ENCODE measurements around the gene MLPH.

The MLPH gene

GRCh38 chr2:237503201-237503600 is 16.1 kb downstream of the MLPH start:
- 95% methylated on average over 16 of the region's 16 CpGs for WGBS
- Histone ChIP-seq H3K4me1 (ENCODE audit: insufficient read depth, low read length) (peaks cover 5% of the 10 kb centered on the region; the same call in 1 of the 2 replicates), H3K9me3 (ENCODE audit: insufficient read depth, low read depth, low read length) (no peaks in the 10 kb centered on the region), H3K4me3 (ENCODE audit: low read length) (no peak overlapping the region), H3K36me3 (ENCODE audit: insufficient read depth, low read length) (no peaks in the 10 kb centered on the region), H3K9ac (ENCODE audit: low read depth, low read length) (no peak overlapping the region), H3K27ac (ENCODE audit: low read depth, low read length) (no peak overlapping the region), H3K27me3 (ENCODE audit: insufficient read depth, low read length) (no peaks in the 10 kb centered on the region)

- Histone ChIP-seq H3K36me3 (ENCODE audit: insufficient read depth, low read length) (no peaks in the 10 kb centered on the region), H3K27ac (ENCODE audit: low read depth, low read length) (no peak overlapping the region), H3K27me3 (ENCODE audit: insufficient read depth, low read length) (no peaks in the 10 kb centered on the region), H3K9ac (ENCODE audit: low read depth, low read length) (no peak overlapping the region), H3K4me3 (ENCODE audit: low read length) (no peak overlapping the region), H3K4me1 (ENCODE audit: insufficient read depth, low read length) (peaks cover 5% of the 10 kb centered on the region; the same call in 1 of the 2 replicates), H3K9me3 (ENCODE audit: insufficient read depth, low read depth, low read length) (no peaks in the 10 kb centered on the region)
- WGBS, result 93% methylated on average over 15 of the region's 15 CpGs
These were observed 18.3 kb downstream of the MLPH start for GRCh38 chr2:237505188-237505939.

DNA sequence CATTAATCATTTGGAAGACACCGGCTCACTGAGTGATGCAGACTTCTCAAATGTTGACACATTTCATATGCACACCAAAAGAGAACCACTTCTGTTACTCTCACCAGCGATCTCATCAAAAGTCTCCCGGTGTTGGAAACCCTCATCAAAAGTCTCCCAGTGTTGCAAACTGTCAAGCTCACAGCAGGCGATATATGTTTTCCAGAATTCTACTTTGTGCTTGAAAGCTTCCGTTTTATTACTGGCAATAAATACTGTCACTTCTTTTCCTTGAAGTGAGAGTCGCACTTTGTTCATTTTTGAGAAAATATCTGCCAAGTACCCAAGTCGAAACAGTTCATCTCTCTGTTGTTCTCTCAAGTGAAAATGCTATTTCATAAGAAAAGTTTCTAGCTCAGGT is 20.5 kb downstream of the MLPH start:
- no peaks in the 10 kb centered on the region for H3K4me1 ChIP-seq (ENCODE audit: insufficient read depth, low read length)
- no peak overlapping the region for H3K27ac ChIP-seq (ENCODE audit: low read depth, low read length)

DNA sequence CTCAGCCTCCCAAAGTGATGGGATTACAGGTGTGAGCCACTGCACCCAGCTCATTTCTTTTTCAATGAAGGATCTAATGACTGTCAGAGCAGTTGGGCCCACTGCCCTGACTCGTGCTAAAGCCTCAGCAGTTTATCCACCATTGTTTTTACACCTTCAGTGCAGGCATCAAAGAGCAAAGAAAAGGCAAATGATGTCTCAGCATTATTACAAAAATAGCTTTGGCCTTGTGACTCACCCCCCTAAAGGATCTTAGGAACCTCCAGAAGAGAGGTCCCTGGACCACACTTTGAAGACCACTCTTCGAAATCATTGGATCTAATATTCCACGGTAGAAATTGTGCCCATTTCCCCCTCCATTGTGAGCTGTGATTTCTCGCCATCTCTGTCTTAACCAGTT is 21.3 kb downstream of the MLPH start:
- Histone ChIP-seq H3K9ac (ENCODE audit: low read depth, low read length) (no peak overlapping the region), H3K27ac (ENCODE audit: low read depth, low read length) (no peak overlapping the region), H3K9me3 (ENCODE audit: insufficient read depth, low read depth, low read length) (no peaks in the 10 kb centered on the region), H3K4me1 (ENCODE audit: insufficient read depth, low read length) (peaks cover 4% of the 10 kb centered on the region; the same call in 1 of the 2 replicates), H3K4me3 (ENCODE audit: low read length) (no peak overlapping the region), H3K27me3 (ENCODE audit: insufficient read depth, low read length) (no peaks in the 10 kb centered on the region), H3K36me3 (ENCODE audit: insufficient read depth, low read length) (no peaks in the 10 kb centered on the region)
- 89% methylated on average over 4 of the region's 4 CpGs for WGBS

More for the DNA sequence above, 20.5 kb downstream of the MLPH start:
- H3K9ac ChIP-seq (ENCODE audit: low read depth, low read length), result no peak overlapping the region
- WGBS, result 92% methylated on average over 7 of the region's 7 CpGs
- H3K36me3 ChIP-seq (ENCODE audit: insufficient read depth, low read length), result no peaks in the 10 kb centered on the region
- H3K9me3 ChIP-seq (ENCODE audit: insufficient read depth, low read depth, low read length), result no peaks in the 10 kb centered on the region
- H3K4me3 ChIP-seq (ENCODE audit: low read length), result no peak overlapping the region
- no peaks in the 10 kb centered on the region for H3K27me3 ChIP-seq (ENCODE audit: insufficient read depth, low read length)

GRCh38 chr2:237509151-237509550 is 22.1 kb downstream of the MLPH start:
- H3K27me3 ChIP-seq (ENCODE audit: insufficient read depth, low read length), result no peaks in the 10 kb centered on the region
- H3K9ac ChIP-seq (ENCODE audit: low read depth, low read length), result no peak overlapping the region
- H3K27ac ChIP-seq (ENCODE audit: low read depth, low read length), result no peak overlapping the region
- 81% methylated on average over 2 of the region's 2 CpGs for WGBS
- H3K4me1 ChIP-seq (ENCODE audit: insufficient read depth, low read length), result peaks cover 4% of the 10 kb centered on the region; the same call in 1 of the 2 replicates
- no peaks in the 10 kb centered on the region for H3K36me3 ChIP-seq (ENCODE audit: insufficient read depth, low read length)
- no peaks in the 10 kb centered on the region for H3K9me3 ChIP-seq (ENCODE audit: insufficient read depth, low read depth, low read length)
- no peak overlapping the region for H3K4me3 ChIP-seq (ENCODE audit: low read length)

DNA sequence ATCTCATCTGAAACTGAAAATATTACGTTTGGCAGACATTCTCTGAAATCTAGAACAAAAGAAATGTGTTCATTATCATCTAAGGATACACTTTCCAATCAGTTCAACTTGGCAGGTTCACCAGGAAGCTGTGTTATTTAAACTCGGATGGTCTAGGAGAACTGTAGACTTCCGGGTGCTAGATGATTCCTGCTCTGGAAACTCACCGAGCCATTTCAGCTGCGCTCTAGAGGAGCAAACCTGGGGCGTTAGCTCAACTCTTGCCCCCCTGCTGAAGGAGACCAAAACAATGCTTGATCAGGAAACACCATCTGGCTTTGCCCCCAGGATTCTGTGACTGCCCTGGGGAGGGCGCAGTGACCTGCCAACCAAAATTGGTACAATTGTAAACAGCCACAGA is 22.9 kb downstream of the MLPH start:
- no peaks in the 10 kb centered on the region for H3K27me3 ChIP-seq (ENCODE audit: insufficient read depth, low read length)
- no peaks in the 10 kb centered on the region for H3K9me3 ChIP-seq (ENCODE audit: insufficient read depth, low read depth, low read length)
- peaks cover 4% of the 10 kb centered on the region; the same call in 1 of the 2 replicates for H3K4me1 ChIP-seq (ENCODE audit: insufficient read depth, low read length)
- 90% methylated on average over 7 of the region's 7 CpGs for WGBS
- no peak overlapping the region for H3K27ac ChIP-seq (ENCODE audit: low read depth, low read length)
- no peaks in the 10 kb centered on the region for H3K36me3 ChIP-seq (ENCODE audit: insufficient read depth, low read length)
- H3K4me3 ChIP-seq (ENCODE audit: low read length), result no peak overlapping the region
- H3K9ac ChIP-seq (ENCODE audit: low read depth, low read length), result no peak overlapping the region

DNA sequence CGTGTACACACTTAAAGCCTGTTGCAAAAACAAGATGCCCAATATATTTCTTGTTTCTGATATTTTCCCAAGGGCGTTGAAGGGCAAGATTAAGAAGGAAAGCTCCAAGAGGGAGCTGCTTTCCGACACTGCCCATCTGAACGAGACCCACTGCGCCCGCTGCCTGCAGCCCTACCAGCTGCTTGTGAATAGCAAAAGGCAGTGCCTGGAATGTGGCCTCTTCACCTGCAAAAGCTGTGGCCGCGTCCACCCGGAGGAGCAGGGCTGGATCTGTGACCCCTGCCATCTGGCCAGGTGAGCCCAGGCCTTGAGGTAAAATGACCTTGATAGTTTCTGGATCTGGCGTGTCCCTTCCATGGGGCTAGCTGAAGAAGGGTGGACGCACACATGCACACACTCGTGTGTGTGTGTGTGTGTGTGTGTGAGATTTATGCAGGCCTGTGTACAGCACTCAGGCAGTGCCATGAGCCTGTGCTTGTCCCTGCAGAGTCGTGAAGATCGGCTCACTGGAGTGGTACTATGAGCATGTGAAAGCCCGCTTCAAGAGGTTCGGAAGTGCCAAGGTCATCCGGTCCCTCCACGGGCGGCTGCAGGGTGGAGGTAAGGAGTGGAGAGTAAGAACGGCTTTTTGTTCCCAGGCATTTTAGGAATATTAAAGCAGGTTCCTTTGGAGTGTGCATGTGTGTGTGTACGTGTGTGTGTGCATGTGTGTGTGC is 23.6 kb downstream of the MLPH start:
- H3K27me3 ChIP-seq (ENCODE audit: insufficient read depth, low read length), result no peaks in the 10 kb centered on the region
- no peak overlapping the region for H3K4me3 ChIP-seq (ENCODE audit: low read length)
- WGBS, result 93% methylated on average over 21 of the region's 21 CpGs
- no peaks in the 10 kb centered on the region for H3K9me3 ChIP-seq (ENCODE audit: insufficient read depth, low read depth, low read length)
- H3K9ac ChIP-seq (ENCODE audit: low read depth, low read length), result no peak overlapping the region
- peaks cover 4% of the 10 kb centered on the region; the same call in 1 of the 2 replicates for H3K4me1 ChIP-seq (ENCODE audit: insufficient read depth, low read length)
- H3K27ac ChIP-seq (ENCODE audit: low read depth, low read length), result no peak overlapping the region
- H3K36me3 ChIP-seq (ENCODE audit: insufficient read depth, low read length), result no peaks in the 10 kb centered on the region

DNA sequence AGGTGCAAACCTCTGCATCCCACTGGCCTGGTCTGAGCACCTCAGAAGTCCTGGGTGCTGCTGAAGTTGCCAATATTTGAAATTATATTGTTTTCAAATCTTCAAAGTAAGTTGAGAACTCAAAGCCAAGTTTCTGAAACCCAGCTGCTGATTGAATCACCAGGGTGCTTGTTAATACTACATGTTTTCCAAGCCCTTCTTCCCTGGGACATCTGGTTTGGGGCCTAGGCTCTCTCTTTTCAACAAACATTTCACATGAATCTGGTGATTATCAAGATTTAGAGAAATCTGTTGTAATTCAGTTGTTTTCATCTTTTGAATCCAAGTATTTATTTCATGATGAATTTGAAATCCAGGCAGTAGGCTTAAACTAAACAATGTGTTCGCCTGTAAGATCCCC is 24.4 kb downstream of the MLPH start:
- Histone ChIP-seq H3K9ac (ENCODE audit: low read depth, low read length) (no peak overlapping the region), H3K4me1 (ENCODE audit: insufficient read depth, low read length) (peaks cover 4% of the 10 kb centered on the region; the same call in 1 of the 2 replicates), H3K27ac (ENCODE audit: low read depth, low read length) (no peak overlapping the region), H3K27me3 (ENCODE audit: insufficient read depth, low read length) (no peaks in the 10 kb centered on the region), H3K36me3 (ENCODE audit: insufficient read depth, low read length) (no peaks in the 10 kb centered on the region), H3K4me3 (ENCODE audit: low read length) (no peak overlapping the region), H3K9me3 (ENCODE audit: insufficient read depth, low read depth, low read length) (no peaks in the 10 kb centered on the region)
- 95% methylated on average over 1 of the region's 1 CpG for WGBS

DNA sequence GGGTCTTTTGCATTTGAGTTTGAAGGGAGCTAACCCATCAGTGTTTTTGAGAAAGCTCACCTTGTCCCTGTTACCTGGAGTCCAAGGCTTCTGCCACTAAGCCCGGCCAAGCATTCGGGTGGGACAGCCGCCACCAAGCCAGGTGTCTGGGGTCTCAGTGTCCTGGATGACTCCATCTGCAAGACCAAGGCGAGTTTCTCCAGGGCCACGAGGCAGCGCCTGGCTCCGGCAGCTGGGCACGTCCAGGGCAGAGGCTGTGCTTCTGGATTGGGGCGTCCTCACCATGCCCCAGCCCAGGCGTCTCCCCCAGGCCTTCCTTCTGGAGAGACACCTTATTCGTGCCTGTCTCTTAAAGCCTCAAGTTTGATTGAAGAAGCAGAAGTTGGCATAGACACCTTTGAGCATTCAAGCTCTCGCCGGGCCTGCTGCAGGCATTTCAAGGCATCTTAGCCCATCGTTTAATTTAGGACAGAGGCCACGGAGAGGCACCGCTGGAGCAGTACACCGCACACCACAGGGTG is 24.9 kb downstream of the MLPH start:
- no peaks in the 10 kb centered on the region for H3K27me3 ChIP-seq (ENCODE audit: insufficient read depth, low read length)
- 94% methylated on average over 17 of the region's 17 CpGs for WGBS
- H3K36me3 ChIP-seq (ENCODE audit: insufficient read depth, low read length), result no peaks in the 10 kb centered on the region
- H3K27ac ChIP-seq (ENCODE audit: low read depth, low read length), result no peak overlapping the region
- H3K9ac ChIP-seq (ENCODE audit: low read depth, low read length), result no peak overlapping the region
- H3K4me1 ChIP-seq (ENCODE audit: insufficient read depth, low read length), result peaks cover 4% of the 10 kb centered on the region; the same call in 1 of the 2 replicates
- H3K9me3 ChIP-seq (ENCODE audit: insufficient read depth, low read depth, low read length), result no peaks in the 10 kb centered on the region
- no peak overlapping the region for H3K4me3 ChIP-seq (ENCODE audit: low read length)

DNA sequence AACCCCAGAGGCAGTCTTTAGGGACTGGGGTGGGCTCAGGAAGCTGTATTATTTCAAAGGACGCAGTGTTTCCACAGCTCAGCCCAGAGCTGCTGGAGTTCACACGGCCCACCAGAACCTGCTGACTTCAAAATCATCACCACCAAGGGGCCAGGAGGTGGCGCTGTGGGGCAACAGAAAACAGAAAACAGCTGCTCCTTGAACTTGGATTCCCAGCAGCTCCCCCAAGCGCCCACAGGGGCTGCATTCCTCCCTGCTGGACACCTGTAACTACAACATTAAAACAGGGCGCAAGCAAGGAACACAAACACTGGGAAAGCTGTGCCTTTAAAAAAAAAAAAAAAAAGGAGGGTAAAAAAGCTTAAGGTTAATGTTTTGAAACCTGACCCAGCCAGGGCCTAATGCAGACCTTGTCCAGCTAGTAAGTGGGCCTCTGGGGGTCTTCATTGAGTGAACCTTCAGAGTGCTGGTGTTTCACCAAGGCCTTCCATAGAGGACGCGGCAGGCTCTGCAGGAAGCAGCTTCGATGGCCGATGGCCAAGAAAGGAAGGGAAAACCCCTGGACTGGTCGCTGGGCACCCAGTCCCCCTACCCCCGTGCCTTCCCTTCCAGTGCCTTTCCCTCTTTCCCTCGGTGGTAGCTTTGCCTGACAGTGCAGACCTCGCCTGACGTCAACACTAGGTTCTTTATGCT is 25.9 kb downstream of the MLPH start:
- H3K4me1 ChIP-seq (ENCODE audit: insufficient read depth, low read length), result peaks cover 4% of the 10 kb centered on the region; the same call in 1 of the 2 replicates

DNA sequence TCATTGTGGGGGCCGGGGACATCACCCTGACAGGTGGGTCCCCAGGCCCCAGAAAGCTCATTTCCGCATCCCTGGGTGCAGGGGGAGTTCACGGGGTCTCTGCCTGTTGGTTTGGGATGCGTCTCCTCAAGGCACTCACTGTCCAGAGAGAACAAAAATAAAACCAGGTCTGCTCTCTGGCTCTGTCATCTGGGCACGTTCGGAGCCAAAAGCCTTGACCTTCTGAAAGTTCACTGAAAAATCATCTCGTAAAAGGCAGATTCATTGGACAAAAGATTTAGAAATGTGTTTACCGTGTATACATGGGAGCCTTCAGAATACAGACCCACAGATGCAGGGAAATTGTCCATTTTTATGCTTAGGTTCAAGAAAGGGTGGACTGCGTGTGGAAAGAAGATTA is 26.6 kb downstream of the MLPH start:
- no peak overlapping the region for H3K27ac ChIP-seq (ENCODE audit: low read depth, low read length)
- H3K4me3 ChIP-seq (ENCODE audit: low read length), result no peak overlapping the region
- H3K9ac ChIP-seq (ENCODE audit: low read depth, low read length), result no peak overlapping the region
- H3K27me3 ChIP-seq (ENCODE audit: insufficient read depth, low read length), result no peaks in the 10 kb centered on the region
- WGBS, result 94% methylated on average over 9 of the region's 9 CpGs
- H3K36me3 ChIP-seq (ENCODE audit: insufficient read depth, low read length), result no peaks in the 10 kb centered on the region
- H3K4me1 ChIP-seq (ENCODE audit: insufficient read depth, low read length), result peaks cover 4% of the 10 kb centered on the region; the same call in 1 of the 2 replicates
- no peaks in the 10 kb centered on the region for H3K9me3 ChIP-seq (ENCODE audit: insufficient read depth, low read depth, low read length)

More for the DNA sequence above, 25.9 kb downstream of the MLPH start:
- 59% methylated on average over 13 of the region's 14 CpGs for WGBS
- Histone ChIP-seq H3K36me3 (ENCODE audit: insufficient read depth, low read length) (no peaks in the 10 kb centered on the region), H3K9ac (ENCODE audit: low read depth, low read length) (no peak overlapping the region), H3K27ac (ENCODE audit: low read depth, low read length) (no peak overlapping the region), H3K9me3 (ENCODE audit: insufficient read depth, low read depth, low read length) (no peaks in the 10 kb centered on the region), H3K4me3 (ENCODE audit: low read length) (no peak overlapping the region), H3K27me3 (ENCODE audit: insufficient read depth, low read length) (no peaks in the 10 kb centered on the region)

Data from HUES64 (cell line).